GM21576 (cell line): Measurements from ENCODE around the gene CDK13.
"Not testable (repeated sequence)": the region's sequence is repeated elsewhere in the genome, so short reads cannot be mapped to it uniquely, and the experiment has no call there.

ENCODE experiments used
- ATAC-seq: cut with Tn5 transposase; IDR thresholded peaks from one replicate; pipeline ENCODE4 v1.9.1; 2021; ENCODE audit warnings: mild to moderate bottlenecking, moderate library complexity; ENCODE audit not compliant: unreplicated experiment

Gene CDK13

DNA sequence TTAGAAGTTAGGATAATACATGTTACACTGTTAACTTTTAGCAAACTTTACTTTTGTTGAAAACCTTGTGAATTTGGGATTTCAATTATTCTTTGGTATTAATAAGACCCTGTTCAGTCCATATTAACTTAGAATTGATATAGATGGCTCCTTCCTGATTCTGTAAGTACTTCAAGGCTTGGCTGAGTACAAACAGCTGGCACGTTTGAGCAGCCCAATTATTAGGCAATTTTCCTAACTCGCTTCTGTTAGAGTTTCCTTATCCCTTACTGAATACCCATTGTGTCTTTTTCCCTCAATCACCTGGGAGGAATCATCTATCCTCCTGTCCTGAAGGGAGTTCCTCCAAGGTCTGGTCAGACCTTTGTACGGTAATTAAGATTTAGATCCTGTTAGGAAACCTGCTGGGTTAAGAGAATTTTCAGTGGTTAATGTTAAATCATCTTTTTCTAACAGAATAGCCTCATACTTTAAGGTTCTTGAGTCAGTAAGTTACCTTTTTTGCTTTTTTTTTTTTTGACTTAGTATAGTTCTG, 195.6 kb downstream of the CDK13 start:
- ATAC-seq: not testable (repeated sequence)

DNA sequence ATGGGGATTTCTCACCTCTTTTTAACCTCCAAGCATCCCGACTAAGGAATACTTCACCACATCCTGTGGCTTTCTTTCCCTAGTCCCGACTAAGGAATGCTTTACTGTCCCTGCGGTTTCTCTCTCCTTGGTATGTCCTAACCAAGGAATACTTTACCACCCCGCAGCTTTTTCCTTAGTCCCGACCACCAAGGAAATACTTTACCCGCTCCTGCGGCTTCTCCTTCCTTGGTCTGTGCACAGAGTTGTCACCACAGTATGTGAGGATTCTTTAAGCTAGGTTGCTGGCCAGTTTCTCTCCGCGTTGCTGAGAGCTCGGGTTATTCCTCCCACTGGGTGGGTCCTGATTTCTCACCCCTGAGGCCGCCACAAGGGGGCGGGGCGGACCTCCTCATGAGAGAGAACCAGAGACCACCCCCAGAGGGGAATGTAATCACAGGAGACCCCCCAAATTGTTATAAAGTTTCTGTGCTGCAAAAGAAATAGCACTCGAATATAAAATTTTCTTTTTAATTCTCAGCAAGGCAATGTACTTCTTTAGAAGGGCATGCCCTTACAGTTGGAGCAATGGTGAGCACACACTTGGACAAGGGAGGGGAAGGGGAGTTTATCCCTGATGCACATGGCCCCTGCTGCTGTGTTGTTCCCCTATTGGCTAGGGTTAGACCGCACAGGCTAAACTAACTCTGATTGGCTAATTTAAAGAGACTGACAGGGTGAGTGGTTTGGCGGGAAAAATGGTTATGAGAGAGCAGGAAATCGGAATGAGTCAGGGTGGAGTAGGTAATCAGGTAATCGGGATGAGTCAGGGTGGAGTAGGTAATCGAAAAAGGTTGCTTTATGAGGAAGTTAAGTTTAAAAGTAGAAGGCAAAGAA, 197.6 kb downstream of the CDK13 start:
- no peak for ATAC-seq

- not testable (repeated sequence) for ATAC-seq
Observed at GRCh38 chr7:40148247-40148580, 198.2 kb downstream of the CDK13 start.

- ATAC-seq: no peak
Observed at GRCh38 chr7:40148671-40149070, 198.6 kb downstream of the CDK13 start.
